ENCODE data around the gene MYPOP. TPM values are rescaled to one million over a fixed set of nuclear protein-coding genes. Genes with fewer than 3 reads are reported as not detected.
A peak's percentile ranks its signal among the peaks of the same experiment; 100 is the strongest.

MYPOP gene
- total and polyA plus RNA-seq, 2 of the 13 experiments (the other 11 are each of a cell fraction or from before 2014, with no cell fraction given): 2.3 to 2.7 TPM

DNA sequence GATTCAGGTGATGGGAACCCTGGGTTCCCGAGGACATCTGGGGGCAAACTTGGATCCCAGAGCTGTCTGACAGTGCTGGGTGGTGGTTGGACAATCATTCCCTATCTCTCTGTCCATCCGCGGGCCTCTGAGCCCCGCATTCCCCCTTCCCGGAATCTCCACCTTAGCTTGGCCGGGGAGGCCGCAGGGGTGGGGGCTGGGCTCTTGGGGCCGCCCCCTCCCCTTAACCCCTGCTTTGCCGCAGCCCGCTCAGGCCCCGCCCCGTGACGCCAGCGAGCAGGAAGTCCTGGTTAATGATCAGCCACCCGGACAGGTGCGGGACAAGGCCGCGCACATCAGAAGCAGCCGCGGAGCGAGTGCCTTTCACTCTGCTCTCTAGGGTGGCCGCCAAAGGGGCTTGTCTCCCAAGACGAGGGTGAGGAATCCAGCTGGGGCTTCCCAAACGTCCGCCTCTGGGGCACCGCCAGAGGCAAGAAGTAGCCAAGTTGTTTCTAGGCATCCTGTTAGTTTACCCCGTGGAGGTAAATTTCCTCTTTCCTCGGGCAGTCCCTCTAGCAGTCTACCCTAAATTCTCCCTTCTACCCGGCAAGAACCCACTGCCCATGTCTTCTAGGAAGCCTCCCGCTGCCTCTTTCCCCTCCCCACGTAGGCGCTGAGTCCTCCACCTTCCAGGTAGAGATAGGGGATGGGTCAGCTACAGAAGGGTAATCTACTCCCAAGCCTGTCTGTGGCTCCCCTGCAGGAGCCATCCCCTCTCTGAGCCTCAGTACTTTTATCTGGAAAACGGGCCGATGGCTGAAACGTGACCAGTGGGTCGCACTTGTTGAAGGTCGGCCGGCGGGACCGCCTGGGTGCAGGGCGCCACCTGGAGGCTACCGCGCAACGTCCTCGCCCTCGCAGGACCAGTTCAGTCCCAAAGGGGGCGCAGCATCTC, 19.5 kb downstream of the MYPOP start (continued):
- TF ChIP-seq ZNF7 (CRISPR knock-in tag; IDR thresholded peaks at IDR 0.05) (no peak), ATF1 (CRISPR knock-in tag; IDR thresholded peaks at IDR 0.05) (peak; percentile 73), ZKSCAN1 (IDR thresholded peaks at IDR 0.05; ENCODE audit: low read length) (peak; percentile 46; the same call in 1 of the 2 replicates), HMG20B (CRISPR knock-in tag; conservative IDR thresholded peaks at IDR 0.05) (peak; percentile 83), KMT2A (CRISPR knock-in tag; IDR thresholded peaks at IDR 0.05) (peak; percentile 34), RARA (CRISPR knock-in tag; IDR thresholded peaks at IDR 0.05) (peak; percentile 90), TBX2 (CRISPR knock-in tag; IDR thresholded peaks at IDR 0.05; ENCODE audit: borderline replicate concordance) (peak; percentile 77), POLR2G (IDR thresholded peaks at IDR 0.05; ENCODE audit: low read depth, low read length) (peak; percentile 94), JDP2 (CRISPR knock-in tag; IDR thresholded peaks at IDR 0.05; ENCODE audit: borderline replicate concordance) (no peak; the same call in 1 of the 2 replicates), NFE2L2 (IDR thresholded peaks at IDR 0.05; ENCODE audit: low read length) (no peak)
- TF ChIP-seq, protein P1, sequence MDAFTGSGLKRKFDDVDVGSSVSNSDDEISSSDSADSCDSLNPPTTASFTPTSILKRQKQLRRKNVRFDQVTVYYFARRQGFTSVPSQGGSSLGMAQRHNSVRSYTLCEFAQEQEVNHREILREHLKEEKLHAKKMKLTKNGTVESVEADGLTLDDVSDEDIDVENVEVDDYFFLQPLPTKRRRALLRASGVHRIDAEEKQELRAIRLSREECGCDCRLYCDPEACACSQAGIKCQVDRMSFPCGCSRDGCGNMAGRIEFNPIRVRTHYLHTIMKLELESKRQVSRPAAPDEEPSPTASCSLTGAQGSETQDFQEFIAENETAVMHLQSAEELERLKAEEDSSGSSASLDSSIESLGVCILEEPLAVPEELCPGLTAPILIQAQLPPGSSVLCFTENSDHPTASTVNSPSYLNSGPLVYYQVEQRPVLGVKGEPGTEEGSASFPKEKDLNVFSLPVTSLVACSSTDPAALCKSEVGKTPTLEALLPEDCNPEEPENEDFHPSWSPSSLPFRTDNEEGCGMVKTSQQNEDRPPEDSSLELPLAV (CRISPR knock-in tag; conservative IDR thresholded peaks at IDR 0.05; ENCODE audit: low read depth): no peak
- TF ChIP-seq, protein P2, sequence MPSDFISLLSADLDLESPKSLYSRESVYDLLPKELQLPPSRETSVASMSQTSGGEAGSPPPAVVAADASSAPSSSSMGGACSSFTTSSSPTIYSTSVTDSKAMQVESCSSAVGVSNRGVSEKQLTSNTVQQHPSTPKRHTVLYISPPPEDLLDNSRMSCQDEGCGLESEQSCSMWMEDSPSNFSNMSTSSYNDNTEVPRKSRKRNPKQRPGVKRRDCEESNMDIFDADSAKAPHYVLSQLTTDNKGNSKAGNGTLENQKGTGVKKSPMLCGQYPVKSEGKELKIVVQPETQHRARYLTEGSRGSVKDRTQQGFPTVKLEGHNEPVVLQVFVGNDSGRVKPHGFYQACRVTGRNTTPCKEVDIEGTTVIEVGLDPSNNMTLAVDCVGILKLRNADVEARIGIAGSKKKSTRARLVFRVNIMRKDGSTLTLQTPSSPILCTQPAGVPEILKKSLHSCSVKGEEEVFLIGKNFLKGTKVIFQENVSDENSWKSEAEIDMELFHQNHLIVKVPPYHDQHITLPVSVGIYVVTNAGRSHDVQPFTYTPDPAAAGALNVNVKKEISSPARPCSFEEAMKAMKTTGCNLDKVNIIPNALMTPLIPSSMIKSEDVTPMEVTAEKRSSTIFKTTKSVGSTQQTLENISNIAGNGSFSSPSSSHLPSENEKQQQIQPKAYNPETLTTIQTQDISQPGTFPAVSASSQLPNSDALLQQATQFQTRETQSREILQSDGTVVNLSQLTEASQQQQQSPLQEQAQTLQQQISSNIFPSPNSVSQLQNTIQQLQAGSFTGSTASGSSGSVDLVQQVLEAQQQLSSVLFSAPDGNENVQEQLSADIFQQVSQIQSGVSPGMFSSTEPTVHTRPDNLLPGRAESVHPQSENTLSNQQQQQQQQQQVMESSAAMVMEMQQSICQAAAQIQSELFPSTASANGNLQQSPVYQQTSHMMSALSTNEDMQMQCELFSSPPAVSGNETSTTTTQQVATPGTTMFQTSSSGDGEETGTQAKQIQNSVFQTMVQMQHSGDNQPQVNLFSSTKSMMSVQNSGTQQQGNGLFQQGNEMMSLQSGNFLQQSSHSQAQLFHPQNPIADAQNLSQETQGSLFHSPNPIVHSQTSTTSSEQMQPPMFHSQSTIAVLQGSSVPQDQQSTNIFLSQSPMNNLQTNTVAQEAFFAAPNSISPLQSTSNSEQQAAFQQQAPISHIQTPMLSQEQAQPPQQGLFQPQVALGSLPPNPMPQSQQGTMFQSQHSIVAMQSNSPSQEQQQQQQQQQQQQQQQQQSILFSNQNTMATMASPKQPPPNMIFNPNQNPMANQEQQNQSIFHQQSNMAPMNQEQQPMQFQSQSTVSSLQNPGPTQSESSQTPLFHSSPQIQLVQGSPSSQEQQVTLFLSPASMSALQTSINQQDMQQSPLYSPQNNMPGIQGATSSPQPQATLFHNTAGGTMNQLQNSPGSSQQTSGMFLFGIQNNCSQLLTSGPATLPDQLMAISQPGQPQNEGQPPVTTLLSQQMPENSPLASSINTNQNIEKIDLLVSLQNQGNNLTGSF (CRISPR knock-in tag; IDR thresholded peaks at IDR 0.05): peak; percentile 47; the same call in 1 of the 2 replicates
- TF ChIP-seq, protein P3, sequence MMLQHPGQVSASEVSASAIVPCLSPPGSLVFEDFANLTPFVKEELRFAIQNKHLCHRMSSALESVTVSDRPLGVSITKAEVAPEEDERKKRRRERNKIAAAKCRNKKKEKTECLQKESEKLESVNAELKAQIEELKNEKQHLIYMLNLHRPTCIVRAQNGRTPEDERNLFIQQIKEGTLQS (CRISPR knock-in tag; IDR thresholded peaks at IDR 0.05): peak; percentile 23; the same call in 1 of the 2 replicates
- TF ChIP-seq, protein P4, sequence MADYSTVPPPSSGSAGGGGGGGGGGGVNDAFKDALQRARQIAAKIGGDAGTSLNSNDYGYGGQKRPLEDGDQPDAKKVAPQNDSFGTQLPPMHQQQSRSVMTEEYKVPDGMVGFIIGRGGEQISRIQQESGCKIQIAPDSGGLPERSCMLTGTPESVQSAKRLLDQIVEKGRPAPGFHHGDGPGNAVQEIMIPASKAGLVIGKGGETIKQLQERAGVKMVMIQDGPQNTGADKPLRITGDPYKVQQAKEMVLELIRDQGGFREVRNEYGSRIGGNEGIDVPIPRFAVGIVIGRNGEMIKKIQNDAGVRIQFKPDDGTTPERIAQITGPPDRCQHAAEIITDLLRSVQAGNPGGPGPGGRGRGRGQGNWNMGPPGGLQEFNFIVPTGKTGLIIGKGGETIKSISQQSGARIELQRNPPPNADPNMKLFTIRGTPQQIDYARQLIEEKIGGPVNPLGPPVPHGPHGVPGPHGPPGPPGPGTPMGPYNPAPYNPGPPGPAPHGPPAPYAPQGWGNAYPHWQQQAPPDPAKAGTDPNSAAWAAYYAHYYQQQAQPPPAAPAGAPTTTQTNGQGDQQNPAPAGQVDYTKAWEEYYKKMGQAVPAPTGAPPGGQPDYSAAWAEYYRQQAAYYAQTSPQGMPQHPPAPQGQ (CRISPR knock-in tag; IDR thresholded peaks at IDR 0.05; ENCODE audit: borderline replicate concordance): no peak
- TF ChIP-seq, protein P5, sequence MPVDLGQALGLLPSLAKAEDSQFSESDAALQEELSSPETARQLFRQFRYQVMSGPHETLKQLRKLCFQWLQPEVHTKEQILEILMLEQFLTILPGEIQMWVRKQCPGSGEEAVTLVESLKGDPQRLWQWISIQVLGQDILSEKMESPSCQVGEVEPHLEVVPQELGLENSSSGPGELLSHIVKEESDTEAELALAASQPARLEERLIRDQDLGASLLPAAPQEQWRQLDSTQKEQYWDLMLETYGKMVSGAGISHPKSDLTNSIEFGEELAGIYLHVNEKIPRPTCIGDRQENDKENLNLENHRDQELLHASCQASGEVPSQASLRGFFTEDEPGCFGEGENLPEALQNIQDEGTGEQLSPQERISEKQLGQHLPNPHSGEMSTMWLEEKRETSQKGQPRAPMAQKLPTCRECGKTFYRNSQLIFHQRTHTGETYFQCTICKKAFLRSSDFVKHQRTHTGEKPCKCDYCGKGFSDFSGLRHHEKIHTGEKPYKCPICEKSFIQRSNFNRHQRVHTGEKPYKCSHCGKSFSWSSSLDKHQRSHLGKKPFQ (CRISPR knock-in tag; IDR thresholded peaks at IDR 0.05; ENCODE audit: insufficient replicate concordance): no peak
- TF ChIP-seq, protein P6, sequence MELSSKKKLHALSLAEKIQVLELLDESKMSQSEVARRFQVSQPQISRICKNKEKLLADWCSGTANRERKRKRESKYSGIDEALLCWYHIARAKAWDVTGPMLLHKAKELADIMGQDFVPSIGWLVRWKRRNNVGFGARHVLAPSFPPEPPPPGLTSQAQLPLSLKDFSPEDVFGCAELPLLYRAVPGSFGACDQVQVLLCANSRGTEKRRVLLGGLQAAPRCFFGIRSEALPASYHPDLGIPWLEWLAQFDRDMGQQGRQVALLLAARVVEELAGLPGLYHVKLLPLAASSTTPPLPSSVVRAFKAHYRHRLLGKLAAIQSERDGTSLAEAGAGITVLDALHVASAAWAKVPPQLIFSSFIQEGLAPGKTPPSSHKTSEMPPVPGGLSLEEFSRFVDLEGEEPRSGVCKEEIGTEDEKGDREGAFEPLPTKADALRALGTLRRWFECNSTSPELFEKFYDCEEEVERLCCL (CRISPR knock-in tag; IDR thresholded peaks at IDR 0.05; ENCODE audit: borderline replicate concordance): peak; percentile 59; the same call in 1 of the 2 replicates
